ENCODE data around the gene GPBP1.

GPBP1 gene

DNA sequence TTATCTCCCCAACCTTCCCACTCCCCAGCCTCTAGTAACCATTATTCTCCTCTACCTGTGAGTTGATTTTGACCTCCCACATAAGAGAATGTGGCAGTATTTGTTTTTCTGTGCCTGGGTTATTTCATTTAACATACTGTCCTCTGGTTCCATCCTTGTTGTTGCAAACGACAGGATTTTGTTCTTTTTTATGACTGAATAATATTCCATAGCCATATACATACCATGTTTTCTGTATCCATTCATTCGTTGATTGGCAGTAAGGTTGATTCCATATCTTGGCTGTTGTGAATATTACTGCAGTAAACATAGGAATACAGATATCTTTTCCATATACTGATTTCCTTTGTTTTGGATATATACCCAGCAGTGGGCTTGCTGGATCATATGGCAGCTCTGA lies 20.8 kb downstream of the GPBP1 start:
- H3K4me1 ChIP-seq (ENCODE audit: insufficient read depth, low read length, severe bottlenecking), result peaks cover 1% of the 10 kb centered on the region
- no peak overlapping the region for H3K4me3 ChIP-seq (ENCODE audit: low read depth, low read length, poor library complexity, severe bottlenecking)
- H3K36me3 ChIP-seq (ENCODE audit: insufficient read depth, low read length), result peaks cover 61% of the 10 kb centered on the region
- no peak overlapping the region for H3K9ac ChIP-seq (ENCODE audit: low read length)
- no peaks in the 10 kb centered on the region for H3F3A ChIP-seq (ENCODE audit: insufficient read depth, low read length)
- peaks cover 100% of the 10 kb centered on the region for H3K79me2 ChIP-seq (ENCODE audit: insufficient read depth, low read length)
- no peak overlapping the region for H3K27ac ChIP-seq (ENCODE audit: low read depth, low read length, poor library complexity, severe bottlenecking)
- H3K9me3 ChIP-seq (ENCODE audit: low read length), result no peaks in the 10 kb centered on the region
- TF ChIP-seq, protein P1, sequence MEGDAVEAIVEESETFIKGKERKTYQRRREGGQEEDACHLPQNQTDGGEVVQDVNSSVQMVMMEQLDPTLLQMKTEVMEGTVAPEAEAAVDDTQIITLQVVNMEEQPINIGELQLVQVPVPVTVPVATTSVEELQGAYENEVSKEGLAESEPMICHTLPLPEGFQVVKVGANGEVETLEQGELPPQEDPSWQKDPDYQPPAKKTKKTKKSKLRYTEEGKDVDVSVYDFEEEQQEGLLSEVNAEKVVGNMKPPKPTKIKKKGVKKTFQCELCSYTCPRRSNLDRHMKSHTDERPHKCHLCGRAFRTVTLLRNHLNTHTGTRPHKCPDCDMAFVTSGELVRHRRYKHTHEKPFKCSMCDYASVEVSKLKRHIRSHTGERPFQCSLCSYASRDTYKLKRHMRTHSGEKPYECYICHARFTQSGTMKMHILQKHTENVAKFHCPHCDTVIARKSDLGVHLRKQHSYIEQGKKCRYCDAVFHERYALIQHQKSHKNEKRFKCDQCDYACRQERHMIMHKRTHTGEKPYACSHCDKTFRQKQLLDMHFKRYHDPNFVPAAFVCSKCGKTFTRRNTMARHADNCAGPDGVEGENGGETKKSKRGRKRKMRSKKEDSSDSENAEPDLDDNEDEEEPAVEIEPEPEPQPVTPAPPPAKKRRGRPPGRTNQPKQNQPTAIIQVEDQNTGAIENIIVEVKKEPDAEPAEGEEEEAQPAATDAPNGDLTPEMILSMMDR (IDR thresholded peaks at IDR 0.05; ENCODE audit: low read length), result no peak
- TF ChIP-seq EZH2 (IDR thresholded peaks at IDR 0.05; ENCODE audit: borderline replicate concordance, low read length), result no peak
- H4K20me1 ChIP-seq (ENCODE audit: insufficient read depth, low read length), result peaks cover 4% of the 10 kb centered on the region; the same call in 1 of the 2 replicates
- H3K4me2 ChIP-seq (ENCODE audit: low read length), result no peak overlapping the region
- H3K27me3 ChIP-seq (ENCODE audit: insufficient read depth, low read length), result no peaks in the 10 kb centered on the region
- no peaks in the 10 kb centered on the region for H3K9me2 ChIP-seq (ENCODE audit: low read depth, low read length)
- no peak overlapping the region for H2AFZ ChIP-seq (ENCODE audit: low read length)

DNA sequence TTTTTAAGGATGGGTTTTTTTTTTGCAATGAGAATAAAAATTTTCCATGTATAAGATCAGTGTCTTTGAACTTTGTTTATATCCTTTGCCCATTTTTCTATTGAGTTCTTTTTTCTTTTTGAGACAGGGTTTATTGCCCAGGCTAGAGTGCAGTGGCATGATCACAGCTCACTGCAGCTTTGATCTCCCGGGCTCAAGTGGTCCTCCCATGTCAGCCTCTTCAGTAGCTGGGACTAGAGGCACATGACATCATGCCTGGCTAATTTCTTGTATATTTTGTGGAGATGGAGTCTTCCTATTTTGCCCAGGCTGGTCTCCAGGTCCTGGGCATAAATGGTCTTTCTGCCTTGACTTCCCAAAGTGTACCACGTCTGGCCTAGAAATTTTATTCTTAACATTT lies 21.2 kb downstream of the GPBP1 start:
- H3K27ac ChIP-seq (ENCODE audit: low read depth, low read length, poor library complexity, severe bottlenecking), result no peak overlapping the region
- H3F3A ChIP-seq (ENCODE audit: insufficient read depth, low read length), result no peaks in the 10 kb centered on the region
- H3K27me3 ChIP-seq (ENCODE audit: insufficient read depth, low read length), result no peaks in the 10 kb centered on the region
- no peak overlapping the region for H3K4me3 ChIP-seq (ENCODE audit: low read depth, low read length, poor library complexity, severe bottlenecking)
- H4K20me1 ChIP-seq (ENCODE audit: insufficient read depth, low read length), result peaks cover 4% of the 10 kb centered on the region; the same call in 1 of the 2 replicates
- H3K4me1 ChIP-seq (ENCODE audit: insufficient read depth, low read length, severe bottlenecking), result peaks cover 5% of the 10 kb centered on the region
- no peaks in the 10 kb centered on the region for H3K9me3 ChIP-seq (ENCODE audit: low read length)
- H3K79me2 ChIP-seq (ENCODE audit: insufficient read depth, low read length), result peaks cover 100% of the 10 kb centered on the region
- H3K9ac ChIP-seq (ENCODE audit: low read length), result no peak overlapping the region
- H3K9me2 ChIP-seq (ENCODE audit: low read depth, low read length), result no peaks in the 10 kb centered on the region
- H2AFZ ChIP-seq (ENCODE audit: low read length), result no peak overlapping the region
- H3K36me3 ChIP-seq (ENCODE audit: insufficient read depth, low read length), result peaks cover 61% of the 10 kb centered on the region
- TF ChIP-seq, protein P1 (IDR thresholded peaks at IDR 0.05; ENCODE audit: low read length), result no peak
- no peak for TF ChIP-seq EZH2 (IDR thresholded peaks at IDR 0.05; ENCODE audit: borderline replicate concordance, low read length)
- H3K4me2 ChIP-seq (ENCODE audit: low read length), result no peak overlapping the region

DNA sequence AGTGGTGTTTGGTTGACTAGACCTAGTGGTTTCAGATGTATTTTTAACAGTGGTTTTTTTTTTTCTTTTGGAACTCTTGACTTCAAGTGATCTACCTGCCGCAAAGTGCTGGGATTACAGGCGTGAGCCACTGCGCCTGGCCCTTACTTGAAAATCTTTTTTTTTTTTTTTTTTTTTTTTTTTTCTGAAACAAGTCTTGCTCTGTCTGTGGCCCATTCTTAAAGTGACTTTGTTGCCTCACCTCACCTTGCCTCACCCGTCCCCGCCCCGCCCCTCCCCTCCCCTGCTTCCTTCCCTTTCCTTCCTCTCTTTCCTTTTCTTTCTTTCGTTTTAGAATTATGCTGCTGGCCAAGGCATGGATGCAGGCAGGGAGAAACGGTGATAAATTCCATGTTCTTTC lies 26.0 kb downstream of the GPBP1 start:
- peaks cover 4% of the 10 kb centered on the region; the same call in 1 of the 2 replicates for H4K20me1 ChIP-seq (ENCODE audit: insufficient read depth, low read length)

More for the DNA sequence above, 26.0 kb downstream of the GPBP1 start:
- Histone ChIP-seq H3K9ac (ENCODE audit: low read length) (no peak overlapping the region), H3K36me3 (ENCODE audit: insufficient read depth, low read length) (peaks cover 30% of the 10 kb centered on the region; the same call in 1 of the 2 replicates), H3K27ac (ENCODE audit: low read depth, low read length, poor library complexity, severe bottlenecking) (no peak overlapping the region), H3K4me3 (ENCODE audit: low read depth, low read length, poor library complexity, severe bottlenecking) (no peak overlapping the region), H3K4me2 (ENCODE audit: low read length) (no peak overlapping the region), H3K9me2 (ENCODE audit: low read depth, low read length) (no peaks in the 10 kb centered on the region), H3K4me1 (ENCODE audit: insufficient read depth, low read length, severe bottlenecking) (peaks cover 24% of the 10 kb centered on the region), H3K27me3 (ENCODE audit: insufficient read depth, low read length) (no peaks in the 10 kb centered on the region), H3K9me3 (ENCODE audit: low read length) (no peaks in the 10 kb centered on the region), H3K79me2 (ENCODE audit: insufficient read depth, low read length) (peaks cover 99% of the 10 kb centered on the region), H2AFZ (ENCODE audit: low read length) (no peak overlapping the region), H3F3A (ENCODE audit: insufficient read depth, low read length) (no peaks in the 10 kb centered on the region)
- no peak for TF ChIP-seq EZH2 (IDR thresholded peaks at IDR 0.05; ENCODE audit: borderline replicate concordance, low read length)
- TF ChIP-seq, protein P1 (IDR thresholded peaks at IDR 0.05; ENCODE audit: low read length), result no peak

All from OCI-LY1 (cell line).